NCI-H774 (cell line): ENCODE data around the gene B4GALNT1.
A peak's percentile ranks its signal among the peaks of the same experiment; 100 is the strongest.
"Not testable (repeated sequence)": the region's sequence is repeated elsewhere in the genome, so short reads cannot be mapped to it uniquely, and the experiment has no call there.

Experiments
- DNase-seq: peaks from one replicate; lab custom pipeline; 2025; lab: John Stamatoyannopoulos, UW

The B4GALNT1 gene

GRCh38 chr12:57632958-57633840 is at the start of gene B4GALNT1:
Gene B4GALNT1 (minus strand): TSS chr12:57633201. CDS start chr12:57632132, 1,069 bp downstream.
- peak; percentile 77 for DNase-seq

GRCh38 chr12:57679697-57680096 is 46.7 kb upstream of the B4GALNT1 start:
- no peak for DNase-seq

- DNase-seq: not testable (repeated sequence)
These were observed 44.9 kb upstream of the B4GALNT1 start for GRCh38 chr12:57677947-57678346.

- DNase-seq: no peak
These were observed 41.7 kb upstream of the B4GALNT1 start for GRCh38 chr12:57674691-57675090.

GRCh38 chr12:57672801-57673200 is 39.8 kb upstream of the B4GALNT1 start:
- no peak for DNase-seq

- DNase-seq: not testable (repeated sequence)
These were observed 38.8 kb upstream of the B4GALNT1 start for GRCh38 chr12:57671811-57672210.

DNA sequence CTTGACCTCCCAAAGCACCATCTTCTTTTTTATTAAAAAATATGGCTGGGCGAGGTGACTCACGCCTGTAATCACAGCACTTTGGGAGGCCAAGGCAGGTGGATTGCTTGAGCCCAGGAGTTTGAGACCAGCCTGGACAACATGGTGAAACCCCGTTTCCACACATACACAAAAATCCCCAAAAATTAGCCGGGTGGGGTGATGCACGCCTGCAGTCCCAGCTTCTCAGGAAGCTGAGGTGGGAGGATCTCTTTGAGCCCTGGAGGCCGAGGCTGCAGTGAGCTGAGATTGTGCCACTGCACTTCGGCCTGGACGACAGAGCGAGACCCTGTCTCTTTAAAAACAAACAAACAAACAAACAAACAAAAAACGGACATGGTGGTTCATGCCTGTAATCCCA is 36.7 kb upstream of the B4GALNT1 start:
- DNase-seq: not testable (repeated sequence)

GRCh38 chr12:57666897-57667296 is 33.9 kb upstream of the B4GALNT1 start:
- DNase-seq: no peak

DNA sequence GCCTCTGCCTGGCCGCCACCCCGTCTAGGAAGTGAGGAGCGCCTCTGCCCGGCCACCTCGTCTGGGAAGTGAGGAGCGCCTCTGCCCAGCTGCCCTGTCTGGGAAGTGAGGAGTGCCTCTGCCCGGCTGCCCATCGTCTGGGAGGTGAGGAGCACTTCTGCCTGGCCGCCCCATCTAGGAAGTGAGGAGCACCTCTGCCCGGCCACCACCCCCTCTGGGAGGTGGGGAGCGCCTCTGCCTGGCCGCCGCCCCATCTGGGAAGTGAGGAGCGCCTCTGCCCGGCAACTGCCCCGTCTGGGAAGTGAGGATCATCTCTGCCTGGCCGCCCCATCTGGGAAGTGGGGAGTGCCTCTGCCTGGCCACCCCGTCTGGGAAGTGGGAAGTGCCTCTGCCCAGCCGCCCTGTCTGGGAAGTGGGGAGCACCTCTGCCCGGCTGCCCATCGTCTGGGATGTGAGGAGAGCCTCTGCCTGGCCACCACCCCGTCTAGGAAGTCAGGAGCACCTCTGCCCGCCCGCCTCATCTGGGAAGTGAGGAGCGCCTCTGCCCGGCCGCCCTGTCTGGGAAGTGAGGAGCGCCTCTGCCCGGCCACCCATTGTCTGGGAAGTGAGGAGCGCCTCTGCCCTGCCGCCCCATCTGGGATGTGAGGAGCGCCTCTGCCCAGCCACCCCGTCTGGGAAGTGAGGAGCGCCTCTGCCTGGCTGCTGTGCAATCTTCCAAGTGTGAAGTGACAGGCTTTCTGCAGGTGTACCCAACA is 32.2 kb upstream of the B4GALNT1 start:
- DNase-seq: not testable (repeated sequence)

GRCh38 chr12:57661376-57661775 is 28.4 kb upstream of the B4GALNT1 start:
- DNase-seq: no peak

GRCh38 chr12:57658890-57659289 is 25.9 kb upstream of the B4GALNT1 start:
- DNase-seq: no peak

GRCh38 chr12:57657744-57658143 is 24.7 kb upstream of the B4GALNT1 start:
- no peak for DNase-seq

DNA sequence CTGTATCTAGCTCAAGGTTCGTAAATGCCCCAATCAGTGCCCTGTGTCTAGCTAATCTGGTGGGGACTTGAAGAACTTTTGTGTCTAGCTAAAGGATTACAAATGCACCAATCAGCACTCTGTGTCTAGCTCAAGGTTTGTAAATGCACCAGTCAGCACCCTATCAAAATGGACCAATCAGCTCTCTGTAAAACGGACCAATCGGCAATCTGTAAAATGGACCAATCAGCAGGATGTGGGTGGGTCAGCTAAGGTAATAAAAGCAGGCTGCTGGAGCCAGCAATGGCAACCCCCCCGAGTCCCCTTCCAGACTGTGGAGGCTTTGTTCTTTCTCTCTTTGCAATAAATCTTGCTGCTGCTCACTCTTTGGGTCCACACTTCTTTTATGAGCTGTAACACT is 23.4 kb upstream of the B4GALNT1 start:
- not testable (repeated sequence) for DNase-seq

DNA sequence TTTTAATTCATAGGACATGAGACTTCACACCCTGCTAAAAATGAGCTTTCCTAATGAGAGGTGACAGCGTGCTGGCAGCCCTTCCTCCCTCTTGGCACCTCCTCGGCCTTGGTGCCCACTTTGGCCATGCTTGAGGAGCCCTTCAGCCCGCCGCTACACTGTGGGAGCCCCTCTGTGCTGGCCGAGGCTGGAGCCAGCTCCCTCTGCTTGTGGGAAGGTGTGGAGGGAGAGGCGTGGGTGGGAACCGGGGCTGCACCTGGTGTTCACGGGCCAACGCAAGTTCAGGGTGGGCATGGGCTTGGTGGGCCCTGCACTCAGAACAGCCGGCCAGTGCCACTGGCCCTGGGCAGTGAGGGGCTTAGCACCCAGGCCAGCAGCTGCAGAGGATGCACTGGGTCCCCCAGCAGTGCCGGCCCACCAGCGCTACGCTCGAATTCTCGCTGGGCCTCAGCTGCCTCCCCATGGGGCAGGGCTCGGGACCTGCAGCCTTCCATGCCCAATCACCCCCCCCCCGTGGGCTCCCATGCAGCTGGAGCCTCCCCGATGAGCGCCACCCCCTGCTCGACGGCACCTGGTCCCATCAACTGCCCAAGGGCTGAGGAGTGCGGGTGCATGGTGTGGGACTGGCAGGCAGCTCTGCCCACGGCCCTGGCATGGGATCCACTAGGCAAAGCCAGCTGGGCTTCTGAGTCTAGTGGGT is 22.7 kb upstream of the B4GALNT1 start:
- DNase-seq: no peak

- no peak for DNase-seq
These were observed 21.0 kb upstream of the B4GALNT1 start for GRCh38 chr12:57654042-57654441.

GRCh38 chr12:57646659-57647049 is 13.7 kb upstream of the B4GALNT1 start:
- DNase-seq: not testable (repeated sequence)

DNA sequence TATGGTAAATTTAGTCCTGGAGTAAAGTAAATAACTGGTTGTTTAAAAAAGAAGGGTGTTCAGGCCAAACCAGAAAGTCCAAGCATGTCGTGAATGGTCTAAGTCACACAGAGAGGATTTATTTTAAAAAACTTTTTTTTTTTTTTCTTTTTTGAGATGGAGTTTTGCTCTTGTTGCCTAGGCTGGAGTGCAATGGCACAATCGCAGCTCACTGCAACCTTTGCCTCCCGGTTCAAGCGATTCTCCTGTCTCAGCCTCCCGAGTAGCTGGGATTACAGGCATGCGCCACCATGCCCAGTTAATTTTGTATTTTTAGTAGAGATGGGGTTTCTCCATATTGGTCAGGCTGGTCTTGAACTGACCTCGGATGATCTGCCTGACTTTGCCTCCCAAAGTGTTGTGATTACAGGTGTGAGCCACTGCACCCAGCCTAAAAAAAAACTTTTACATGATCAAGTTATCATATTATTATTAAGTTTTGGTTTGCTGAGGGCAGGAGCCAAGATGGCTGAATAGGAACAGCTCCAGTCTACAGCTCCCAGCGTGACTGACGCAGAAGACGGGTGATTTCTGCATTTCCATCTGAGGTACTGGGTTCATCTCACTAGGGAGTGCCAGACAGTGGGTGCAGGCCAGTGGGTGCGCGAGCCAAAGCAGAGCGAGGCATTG is 13.1 kb upstream of the B4GALNT1 start:
- not testable (repeated sequence) for DNase-seq

GRCh38 chr12:57641699-57642442 is 8.9 kb upstream of the B4GALNT1 start:
- DNase-seq: no peak

- no peak for DNase-seq
These were observed 7.4 kb upstream of the B4GALNT1 start for GRCh38 chr12:57640175-57641042.

GRCh38 chr12:57638096-57638495 is 5.1 kb upstream of the B4GALNT1 start:
- no peak for DNase-seq
